GM12874 (cell line): Measurements from ENCODE around the gene CAMK2B.

ENCODE experiments used
- CTCF ChIP-seq: IDR thresholded peaks from 2 replicates; pipeline ENCODE4 v1.5.1; 2011; ENCODE audit warnings: low read depth, mild to moderate bottlenecking, control low read depth, low read length, moderate library complexity; ENCODE audit not compliant: insufficient read depth

The CAMK2B gene

GRCh38 chr7:44228571-44229350 lies 96.6 kb downstream of the CAMK2B start:
- TF ChIP-seq CTCF = no peak

- TF ChIP-seq CTCF = no peak
These were observed 97.5 kb downstream of the CAMK2B start for GRCh38 chr7:44227911-44228310.

- TF ChIP-seq CTCF = no peak
These were observed 99.0 kb downstream of the CAMK2B start for GRCh38 chr7:44226396-44226753.

- TF ChIP-seq CTCF = no peak
These were observed 99.6 kb downstream of the CAMK2B start for GRCh38 chr7:44225566-44226395.

- no peak for TF ChIP-seq CTCF
These were observed 100.3 kb downstream of the CAMK2B start for GRCh38 chr7:44224974-44225565.

- TF ChIP-seq CTCF = no peak
These were observed 101.1 kb downstream of the CAMK2B start for GRCh38 chr7:44224080-44224973.
